Psoas muscle (tissue), 8 donors: Measurements from ENCODE around the gene PTPRM. TPM values are rescaled to one million over a fixed set of nuclear protein-coding genes. Genes with fewer than 3 reads are reported as not detected.

Experiments used
- ATAC-seq, 4 donors: fragments of 200-7000 bp; cut with Tn5 transposase; one replicate each; pipeline ENCODE4 v1.9.1; 2020; ENCODE audit warnings: moderate library complexity in 3 of 4, mild to moderate bottlenecking in 2 of 4
- DNase-seq, 2 donors: peaks; one replicate each; pipeline ENCODE4 v3.0.0-alpha.2; 2020
- H3K27ac ChIP-seq: fragments of 200-600 bp; one replicate; pipeline ENCODE4 v1.8.0; 2022
- H3K27me3 ChIP-seq, 3 donors: fragments of 200-600 bp in 1 of 3; one replicate each; pipeline versions ENCODE4 v1.6.1 to v1.8.0; 2013 to 2022; ENCODE audit warnings: low read length in 2 of 3, mild to moderate bottlenecking in 2 of 3, moderate library complexity in 1 of 3; ENCODE audit not compliant: insufficient read depth in 3 of 3
- H3K36me3 ChIP-seq, 2 donors: fragments of 200-600 bp in 1 of 2; one replicate each; pipeline versions ENCODE4 v1.6.1 to v1.8.0; 2013 to 2022; ENCODE audit warnings: low read depth in 1 of 2, mild to moderate bottlenecking in 1 of 2, moderate library complexity in 1 of 2; ENCODE audit not compliant: insufficient read depth in 1 of 2
- H3K4me1 ChIP-seq: fragments of 200-600 bp; one replicate; pipeline ENCODE4 v1.8.0; 2022
- H3K4me3 ChIP-seq: fragments of 200-600 bp; one replicate; pipeline ENCODE4 v1.8.0; 2022; ENCODE audit warnings: mild to moderate bottlenecking
- H3K9me3 ChIP-seq: fragments of 200-600 bp; one replicate; pipeline ENCODE4 v1.8.0; 2022
- WGBS, 3 donors: extraction: QIAGEN DNeasy Blood & Tissue Kit; methylation state at CpG; one replicate each; pipeline versions ENCODE4 v1.1.6 to v1.1.7; 2013; 5-methylcytosine and 5-hydroxymethylcytosine counted together
- intact Hi-C, 2 donors: fragments of 100-400 bp; cut with DNase I; formaldehyde crosslinking; loops; one replicate each; pipeline versions ENCODE4 v1.11.0 to v1.14.2; 2022
- polyA plus RNA-seq, 3 donors: library from polyadenylated mRNA; stranded (reverse); fragments of 200-250 nt; gene quantifications; one replicate each; pipeline ENCODE4 v1.2.3, GENCODE V29; 2013
- total RNA-seq, 4 donors: library from RNA; stranded (reverse); fragmentation: NEBNext Ultra II Directional in 2 of 4; extraction: Animal tissue kit (Norgen Biotek cat#: 25700) in 2 of 4; gene quantifications; one replicate each; pipeline versions ENCODE4 v1.2.1 to v1.2.4, GENCODE V29; 2021 to 2023
- TF ChIP-seq, protein P1 (sequence below): fragments of 200-600 bp; IDR thresholded peaks from one replicate; pipeline ENCODE4 v1.8.0; 2022; ENCODE audit warnings: antibody characterized with exemption
- donor health status: healthy with polysubstance abuse.
- donor health status: DM: no; HTN: no; CAD: no; lungs with moderate emphysema.
- donor health status: Bipolar disorder and iron deficiency.
- donor health status: healthy.
- donor health status: DM: yes; HTN: yes; CAD: no.
- donor health status: DM: no; HTN: no; CAD: no.
- donor health status: DM: no; HTN: no; CAD: no.
- donor health status: DM: yes; HTN: yes; CAD: no.

The PTPRM gene
- total and polyA plus RNA-seq, 7 donors = 27.4 to 78.9 (median 39.0) TPM

DNA sequence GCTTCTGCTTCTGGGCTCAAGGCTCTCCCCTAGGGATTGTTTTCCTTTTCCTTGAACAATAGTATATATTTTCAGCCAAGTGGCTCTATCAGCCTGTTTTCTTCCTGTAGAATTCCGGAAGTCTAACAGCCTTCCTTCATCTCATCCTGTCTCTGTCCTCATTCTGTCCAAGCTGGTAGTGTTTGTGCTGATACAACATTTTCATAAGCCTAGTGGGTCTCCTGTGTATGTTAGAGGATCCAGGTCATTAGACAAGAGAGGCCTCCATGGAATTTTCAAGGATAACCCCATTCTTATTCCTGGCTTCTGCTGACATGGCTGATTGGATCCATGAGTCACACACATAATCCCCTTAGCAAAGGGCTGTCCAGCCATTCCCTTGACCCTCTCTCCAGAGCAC, 467.6 kb downstream of the PTPRM start:
- Histone ChIP-seq H3K36me3 (no peaks in the 10 kb centered on the region), H3K27ac (no peak overlapping the region), H3K4me3 (no peak overlapping the region), H3K27me3 (no peaks in the 10 kb centered on the region), H3K9me3 (no peaks in the 10 kb centered on the region), H3K4me1 (no peaks in the 10 kb centered on the region)
- WGBS, 3 donors = 65 to 94% (median 90%) methylated on average over 1 of the region's 1 CpG
- ATAC-seq (peak in 1 of 4 donors; percentile 40), DNase-seq (no peak)
- TF ChIP-seq, protein P1, sequence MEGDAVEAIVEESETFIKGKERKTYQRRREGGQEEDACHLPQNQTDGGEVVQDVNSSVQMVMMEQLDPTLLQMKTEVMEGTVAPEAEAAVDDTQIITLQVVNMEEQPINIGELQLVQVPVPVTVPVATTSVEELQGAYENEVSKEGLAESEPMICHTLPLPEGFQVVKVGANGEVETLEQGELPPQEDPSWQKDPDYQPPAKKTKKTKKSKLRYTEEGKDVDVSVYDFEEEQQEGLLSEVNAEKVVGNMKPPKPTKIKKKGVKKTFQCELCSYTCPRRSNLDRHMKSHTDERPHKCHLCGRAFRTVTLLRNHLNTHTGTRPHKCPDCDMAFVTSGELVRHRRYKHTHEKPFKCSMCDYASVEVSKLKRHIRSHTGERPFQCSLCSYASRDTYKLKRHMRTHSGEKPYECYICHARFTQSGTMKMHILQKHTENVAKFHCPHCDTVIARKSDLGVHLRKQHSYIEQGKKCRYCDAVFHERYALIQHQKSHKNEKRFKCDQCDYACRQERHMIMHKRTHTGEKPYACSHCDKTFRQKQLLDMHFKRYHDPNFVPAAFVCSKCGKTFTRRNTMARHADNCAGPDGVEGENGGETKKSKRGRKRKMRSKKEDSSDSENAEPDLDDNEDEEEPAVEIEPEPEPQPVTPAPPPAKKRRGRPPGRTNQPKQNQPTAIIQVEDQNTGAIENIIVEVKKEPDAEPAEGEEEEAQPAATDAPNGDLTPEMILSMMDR = no peak
- intact Hi-C loops = no loop called here

DNA sequence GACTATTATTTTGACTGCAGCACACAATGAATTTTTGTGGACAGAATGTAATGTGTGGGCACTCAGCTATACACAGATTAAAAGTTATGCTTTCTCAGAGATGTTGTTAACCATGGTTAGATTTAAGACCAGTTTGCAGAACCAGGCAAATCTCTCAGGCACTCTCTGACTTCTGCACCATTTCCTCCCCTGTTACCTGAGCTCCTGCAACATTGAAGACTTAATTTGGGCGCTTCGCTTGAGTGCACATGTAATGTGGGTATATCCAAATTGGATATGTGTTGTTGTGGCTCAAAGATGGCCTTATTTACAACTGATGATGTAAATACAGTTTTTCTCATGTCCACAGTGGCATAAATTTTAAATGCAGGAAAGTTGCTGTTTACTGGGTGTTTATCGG, 469.4 kb downstream of the PTPRM start:
- Histone ChIP-seq H3K4me1 (peaks cover under 1% of the 10 kb centered on the region), H3K36me3 (no peaks in the 10 kb centered on the region), H3K4me3 (no peak overlapping the region), H3K27me3 (no peaks in the 10 kb centered on the region), H3K9me3 (no peaks in the 10 kb centered on the region), H3K27ac (no peak overlapping the region)
- ATAC-seq (no peak), DNase-seq (no peak)
- 47 to 78% (median 77%) methylated on average over 3 of the region's 3 CpGs for WGBS, 3 donors
- TF ChIP-seq, protein P1 = no peak
- intact Hi-C loops = no loop called here

DNA sequence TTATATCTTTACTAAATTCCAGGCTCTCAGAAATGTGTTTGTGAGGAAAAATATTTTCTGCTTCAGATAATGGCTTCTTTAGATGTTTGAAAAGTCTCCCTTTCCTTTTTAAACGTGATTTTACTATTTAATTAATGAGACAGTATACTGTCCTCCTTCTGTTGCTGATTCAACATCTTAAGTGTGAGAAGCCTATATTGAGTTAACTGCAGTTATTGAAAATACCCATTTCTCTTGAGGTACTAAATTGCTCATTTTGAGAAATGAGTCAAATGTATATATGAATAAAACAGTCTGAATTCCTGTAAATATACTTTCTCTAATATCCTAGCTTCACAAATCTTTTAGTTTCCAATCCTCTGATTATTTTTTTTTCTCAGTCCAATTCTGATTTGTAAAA, 470.2 kb downstream of the PTPRM start:
- Histone ChIP-seq H3K9me3 (no peaks in the 10 kb centered on the region), H3K27ac (no peak overlapping the region), H3K36me3 (no peaks in the 10 kb centered on the region), H3K4me3 (no peak overlapping the region), H3K4me1 (peaks cover 3% of the 10 kb centered on the region), H3K27me3 (no peaks in the 10 kb centered on the region)
- intact Hi-C loops = no loop called here
- ATAC-seq (no peak), DNase-seq (no peak)
- TF ChIP-seq, protein P1 = no peak
- WGBS, 3 donors = 64 to 76% (median 66%) methylated on average over 1 of the region's 1 CpG

DNA sequence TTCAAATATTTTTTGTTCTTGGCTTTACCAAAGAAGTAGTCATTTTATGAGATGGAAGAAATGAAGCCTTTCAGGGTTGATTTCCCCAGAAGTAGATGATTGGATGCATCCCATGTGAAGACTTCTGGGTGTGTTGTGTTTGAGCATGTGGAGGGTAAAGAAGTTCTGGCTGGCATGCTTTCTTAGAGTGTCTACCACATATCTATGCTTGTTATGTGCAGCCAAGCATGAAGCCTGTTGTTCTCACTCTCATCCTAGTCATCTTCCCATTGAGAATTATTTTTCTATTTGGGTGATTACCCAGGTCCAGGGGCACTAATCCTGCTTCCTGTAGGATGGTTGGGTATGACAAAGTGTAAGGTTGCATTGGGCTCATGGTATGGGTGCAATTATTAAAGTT, 472.9 kb downstream of the PTPRM start:
- no peak for ATAC-seq
- intact Hi-C loops = no loop called here

More for the DNA sequence above, 472.9 kb downstream of the PTPRM start:
- no peak overlapping the region for H3K4me3 ChIP-seq
- H3K27me3 ChIP-seq = no peaks in the 10 kb centered on the region
- no peak overlapping the region for H3K27ac ChIP-seq
- DNase-seq = no peak
- H3K4me1 ChIP-seq = peaks cover 3% of the 10 kb centered on the region
- no peaks in the 10 kb centered on the region for H3K36me3 ChIP-seq
- no peaks in the 10 kb centered on the region for H3K9me3 ChIP-seq
- TF ChIP-seq, protein P1 = no peak
